Activated effector memory CD4-positive, alpha-beta T cell treated with Interleukin-2 at 50 U/mL for 16 hours (primary cell): ENCODE data around the gene SLC29A4.
"Not testable (repeated sequence)": the region's sequence is repeated elsewhere in the genome, so short reads cannot be mapped to it uniquely, and the experiment has no call there.

Experiments
- DNase-seq: peaks from one replicate; pipeline ENCODE4 v3.0.0-alpha.2; 2020

SLC29A4 gene

GRCh38 chr7:5282543-5283316 lies at the start of gene SLC29A4:
Gene SLC29A4, plus strand, starts transcription at chr7:5282943. Its CDS starts 4,874 bp downstream, at chr7:5287817.
- no peak for DNase-seq

- DNase-seq: no peak
Observed at GRCh38 chr7:5234852-5235831, 47.6 kb upstream of the SLC29A4 start.

- DNase-seq: no peak
Observed at GRCh38 chr7:5237286-5237685, 45.5 kb upstream of the SLC29A4 start.

- DNase-seq: no peak
Observed at GRCh38 chr7:5238500-5238899, 44.2 kb upstream of the SLC29A4 start.

- DNase-seq: no peak
Observed at GRCh38 chr7:5243261-5243660, 39.5 kb upstream of the SLC29A4 start.

GRCh38 chr7:5248201-5248885 lies 34.4 kb upstream of the SLC29A4 start:
- DNase-seq: no peak

- DNase-seq: not testable (repeated sequence)
Observed at GRCh38 chr7:5250787-5251186, 32.0 kb upstream of the SLC29A4 start.

GRCh38 chr7:5253529-5253928 lies 29.2 kb upstream of the SLC29A4 start:
- not testable (repeated sequence) for DNase-seq

- not testable (repeated sequence) for DNase-seq
Observed at GRCh38 chr7:5254371-5254770, 28.4 kb upstream of the SLC29A4 start.

- DNase-seq: no peak
Observed at GRCh38 chr7:5255832-5256231, 26.9 kb upstream of the SLC29A4 start.

GRCh38 chr7:5260530-5261068 lies 22.1 kb upstream of the SLC29A4 start:
- not testable (repeated sequence) for DNase-seq

GRCh38 chr7:5263066-5263465 lies 19.7 kb upstream of the SLC29A4 start:
- DNase-seq: not testable (repeated sequence)

GRCh38 chr7:5265320-5266190 lies 17.2 kb upstream of the SLC29A4 start:
- DNase-seq: no peak

- DNase-seq: no peak
Observed at GRCh38 chr7:5266191-5267028, 16.3 kb upstream of the SLC29A4 start.

- DNase-seq: not testable (repeated sequence)
Observed at GRCh38 chr7:5267829-5268228, 14.9 kb upstream of the SLC29A4 start.

GRCh38 chr7:5269992-5270657 lies 12.6 kb upstream of the SLC29A4 start:
- DNase-seq: not testable (repeated sequence)

- DNase-seq: no peak
Observed at GRCh38 chr7:5270788-5271187, 12.0 kb upstream of the SLC29A4 start.

GRCh38 chr7:5273831-5274405 lies 8.8 kb upstream of the SLC29A4 start:
- DNase-seq: not testable (repeated sequence)

GRCh38 chr7:5274441-5274840 lies 8.3 kb upstream of the SLC29A4 start:
- DNase-seq: no peak

GRCh38 chr7:5274985-5275431 lies 7.7 kb upstream of the SLC29A4 start:
- DNase-seq: not testable (repeated sequence)
